Embryonic facial prominence (tissue), 1 donor: ENCODE data around the gene OR10P1.

Experiments used
- DNase-seq: peaks from one replicate; pipeline ENCODE4 v3.0.0-alpha.2; 2016; ENCODE audit errors: extremely low spot score

OR10P1 gene

DNA sequence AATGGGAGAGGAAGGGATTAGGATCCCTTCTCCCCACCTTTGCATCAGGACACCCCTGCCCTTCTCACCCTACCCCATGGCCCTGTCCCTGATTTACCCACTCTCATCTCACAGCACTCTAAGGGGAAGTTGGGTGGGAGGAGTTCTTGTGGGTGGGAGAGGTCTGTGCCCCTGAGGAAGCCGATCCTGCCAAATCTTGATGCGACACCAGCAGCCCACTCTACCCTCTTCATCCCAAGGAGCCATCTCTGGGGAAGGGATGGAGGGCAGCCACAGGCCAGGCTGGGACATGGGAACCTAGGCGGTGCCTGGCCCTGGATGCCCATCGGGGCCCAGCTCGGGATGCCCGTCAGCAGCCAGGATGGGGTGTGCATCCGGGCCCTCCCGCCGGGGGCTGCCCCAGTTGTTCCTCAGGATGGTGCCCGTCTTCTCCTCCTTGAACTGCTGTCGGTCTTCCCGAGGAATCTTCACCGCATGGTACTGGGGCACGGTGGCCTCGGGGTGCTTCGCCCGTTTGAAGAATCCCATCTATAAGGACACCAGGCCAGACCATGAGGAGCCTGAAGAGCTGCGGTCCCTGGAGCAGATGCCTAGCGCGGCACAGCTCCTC, 48.2 kb downstream of the OR10P1 start:
- no peak for DNase-seq

DNA sequence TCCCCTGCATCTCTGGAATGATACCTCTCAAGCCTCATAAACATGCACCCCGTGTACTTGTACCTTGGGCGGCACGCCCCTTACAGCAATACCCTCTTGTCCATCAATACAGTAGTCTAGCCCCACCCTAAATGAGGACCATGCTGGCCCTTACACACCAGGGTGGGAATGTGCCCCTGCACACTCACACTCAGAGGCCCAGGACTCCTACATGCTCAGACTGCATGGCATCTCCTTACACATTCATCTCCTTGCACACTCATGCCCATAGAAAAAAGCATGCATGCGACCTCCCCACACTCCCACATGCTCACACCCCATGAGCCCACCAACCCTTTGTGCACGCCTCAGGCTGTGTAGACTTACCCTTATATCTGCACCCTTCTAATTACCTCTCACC, 49.0 kb downstream of the OR10P1 start:
- no peak for DNase-seq

DNA sequence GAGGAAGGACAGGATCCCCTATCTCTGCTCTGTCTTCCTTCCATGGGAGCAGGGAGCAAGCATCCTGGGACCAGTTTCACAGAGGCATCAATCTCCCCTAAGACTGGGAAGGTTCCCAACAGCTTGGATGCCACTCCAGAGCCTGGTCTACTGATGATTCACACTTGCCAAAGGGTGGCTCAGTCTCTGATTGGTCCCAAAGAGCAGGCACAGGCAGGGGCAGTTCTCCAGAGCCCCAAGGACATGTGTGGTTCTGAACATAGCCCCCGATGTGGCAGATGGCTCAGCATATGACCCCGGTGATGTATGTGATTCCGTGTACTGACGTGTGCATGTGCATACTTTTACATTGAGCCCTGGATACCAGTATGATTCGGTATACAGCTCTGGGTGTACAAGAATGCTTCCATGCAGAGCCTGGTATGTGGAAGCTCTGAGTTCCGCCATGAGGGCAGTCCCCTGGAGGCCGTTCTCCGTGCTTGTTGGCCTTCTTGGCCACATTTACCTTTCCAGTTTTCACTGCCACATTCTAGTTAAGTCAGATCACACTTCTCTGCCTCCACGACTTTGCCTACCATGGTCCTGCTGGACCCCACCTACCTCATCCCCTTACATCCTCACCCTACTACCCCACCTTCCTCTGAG, 49.8 kb downstream of the OR10P1 start:
- DNase-seq: no peak
